SK-N-SH (cell line): ENCODE data around the gene NOX5. TPM values are rescaled to one million over a fixed set of nuclear protein-coding genes. Genes with fewer than 3 reads are reported as not detected.

Source experiments
- CTCF ChIA-PET: fragments of 300-600, 350-600 bp; formaldehyde crosslinking; extraction: SDS; loops from one replicate; lab custom pipeline; 2021; lab: Yijun Ruan, JAX
- POLR2A ChIA-PET: fragments of 350-600 bp; sonication (Branson Sonifier 250); formaldehyde crosslinking; extraction: SDS; loops from one replicate; lab custom pipeline; 2020; ENCODE audit warnings: antibody characterized with exemption, inconsistent platforms; lab: Yijun Ruan, JAX
- DNase-seq: peaks from one replicate; pipeline ENCODE4 v3.0.0; 2012
- H2AFZ ChIP-seq: fragments of 200-600 bp; sonication (generic); 2 replicates; pipeline ENCODE4 v1.8.1; 2016; ENCODE audit warnings: antibody characterized with exemption, mild to moderate bottlenecking, low read depth
- H3F3A ChIP-seq: fragments of 200-600 bp; sonication (generic); replicated peaks from 2 replicates; pipeline ENCODE3; 2016; ENCODE audit warnings: antibody characterized with exemption, mild to moderate bottlenecking; ENCODE audit not compliant: insufficient read depth
- H3K27ac ChIP-seq, 2 experiments: fragments of 200-500 bp in 1 of 2; fragments of 200-600 bp in 1 of 2; sonication (Bioruptor generic) in 1 of 2; sonication (generic), shearing (Covaris generic) in 1 of 2; 2 replicates each; pipeline versions ENCODE4 v1.5.1 to v1.6.1; 2014 to 2016; ENCODE audit warnings: low read depth in 2 of 2, inconsistent platforms in 1 of 2, low read length in 1 of 2, mild to moderate bottlenecking in 1 of 2, mixed read lengths in 1 of 2
- H3K27me3 ChIP-seq: fragments of 200-600 bp; sonication (generic), shearing (Covaris generic); 2 replicates; pipeline ENCODE4 v1.6.1; 2016; ENCODE audit warnings: mixed run types; ENCODE audit not compliant: insufficient read depth
- H3K36me3 ChIP-seq, 2 experiments: fragments of 200-500 bp in 1 of 2; fragments of 200-600 bp in 1 of 2; sonication (Bioruptor generic) in 1 of 2; sonication (generic) in 1 of 2; replicated peaks in 1 of 2; 2 replicates each; pipeline versions ENCODE3 to v1.5.1; 2014 to 2016; ENCODE audit warnings: low read length in 1 of 2, mild to moderate bottlenecking in 1 of 2; ENCODE audit not compliant: insufficient read depth in 2 of 2, control insufficient read depth in 1 of 2
- H3K4me1 ChIP-seq, 2 experiments: fragments of 200-500 bp in 1 of 2; fragments of 200-600 bp in 1 of 2; sonication (Bioruptor generic) in 1 of 2; sonication (generic), shearing (Covaris generic) in 1 of 2; 2 replicates each; pipeline versions ENCODE4 v1.5.1 to v1.6.1; 2014 to 2016; ENCODE audit warnings: low read depth in 1 of 2, low read length in 1 of 2, mixed run types in 1 of 2; ENCODE audit not compliant: insufficient read depth in 2 of 2, control insufficient read depth in 1 of 2
- H3K4me2 ChIP-seq: fragments of 200-600 bp; sonication (generic), shearing (Covaris generic); 2 replicates; pipeline ENCODE4 v1.6.1; 2017; ENCODE audit warnings: mixed run types
- H3K4me3 ChIP-seq, 2 experiments: fragments of 200-500 bp in 1 of 2; fragments of 200-600 bp in 1 of 2; sonication (Bioruptor generic) in 1 of 2; sonication (generic), shearing (Covaris generic) in 1 of 2; 2 replicates each; pipeline versions ENCODE4 v1.5.1 to v1.8.1; 2014 to 2016; ENCODE audit warnings: low read depth in 2 of 2, inconsistent platforms in 1 of 2, low read length in 1 of 2, mild to moderate bottlenecking in 1 of 2, mixed read lengths in 1 of 2, moderate library complexity in 1 of 2
- H3K79me2 ChIP-seq: fragments of 200-600 bp; sonication (generic); 2 replicates; pipeline ENCODE4 v1.8.1; 2017; ENCODE audit warnings: mild to moderate bottlenecking; ENCODE audit not compliant: insufficient read depth
- H3K9ac ChIP-seq: fragments of 200-600 bp; sonication (generic); 2 replicates; pipeline ENCODE4 v1.6.1; 2017; ENCODE audit warnings: mixed run types
- H3K9me2 ChIP-seq: fragments of 200-600 bp; sonication (generic); 2 replicates; pipeline ENCODE4 v1.6.1; 2017; ENCODE audit warnings: mixed run types
- H3K9me3 ChIP-seq: fragments of 200-600 bp; sonication (generic); 2 replicates; pipeline ENCODE4 v1.6.1; 2017; ENCODE audit warnings: mixed run types, mild to moderate bottlenecking, moderate library complexity
- H4K20me1 ChIP-seq: fragments of 200-600 bp; sonication (generic); 2 replicates; pipeline ENCODE4 v1.6.1; 2017; ENCODE audit warnings: mild to moderate bottlenecking, mixed run types; ENCODE audit not compliant: insufficient read depth
- CHD2 ChIP-seq: fragments of 150-350 bp; IDR thresholded peaks from 2 replicates; pipeline ENCODE4 v1.6.1; 2018; ENCODE audit warnings: low read length; ENCODE audit not compliant: partially characterized antibody
- ELF1 ChIP-seq: IDR thresholded peaks from 2 replicates; pipeline ENCODE4 v1.4.0; 2012
- EZH2phosphoT487 ChIP-seq: fragments of 200-600 bp; sonication (generic); IDR thresholded peaks from 2 replicates; pipeline ENCODE4 v1.6.1; 2017; ENCODE audit warnings: low read depth, mixed run types, mild to moderate bottlenecking, antibody characterized with exemption, moderate library complexity, borderline replicate concordance
- FOXM1 ChIP-seq: IDR thresholded peaks from 2 replicates; pipeline ENCODE4 v1.4.0; 2012; ENCODE audit warnings: low read depth, mild to moderate bottlenecking
- GATA2 ChIP-seq: sonication (generic); formaldehyde crosslinking; IDR thresholded peaks from 2 replicates; pipeline ENCODE4 v1.5.0; 2020; ENCODE audit warnings: mild to moderate bottlenecking, missing genetic modification reagents
- MEF2A ChIP-seq: IDR thresholded peaks from 2 replicates; pipeline ENCODE4 v1.4.0; 2012; ENCODE audit warnings: low read depth, borderline replicate concordance
- MXI1 ChIP-seq: IDR thresholded peaks from 2 replicates; pipeline ENCODE4 v1.6.1; 2012; ENCODE audit warnings: mild to moderate bottlenecking, low read depth, low read length, improper control_type of control experiment
- NFIC ChIP-seq: IDR thresholded peaks from 2 replicates; pipeline ENCODE4 v1.4.0; 2012; ENCODE audit warnings: borderline replicate concordance
- NRF1 ChIP-seq: IDR thresholded peaks from 2 replicates; pipeline ENCODE4 v1.6.1; 2012; ENCODE audit warnings: low read depth, mild to moderate bottlenecking, low read length
- RAD21 ChIP-seq: IDR thresholded peaks from 2 replicates; pipeline ENCODE4 v1.6.1; 2012; ENCODE audit warnings: mild to moderate bottlenecking, low read length
- RCOR1 ChIP-seq: fragments of 150-350 bp; IDR thresholded peaks from 2 replicates; pipeline ENCODE4 v1.6.1; 2017; ENCODE audit warnings: antibody characterized with exemption, low read length
- TAF1 ChIP-seq: IDR thresholded peaks from 2 replicates; pipeline ENCODE4 v1.6.1; 2012; ENCODE audit warnings: low read depth, mild to moderate bottlenecking, low read length, moderate library complexity, borderline replicate concordance
- TEAD4 ChIP-seq: IDR thresholded peaks from 2 replicates; pipeline ENCODE4 v1.4.0; 2012; ENCODE audit warnings: mild to moderate bottlenecking, borderline replicate concordance; ENCODE audit not compliant: insufficient read depth
- YY1 ChIP-seq: IDR thresholded peaks from 2 replicates; pipeline ENCODE4 v1.4.0; 2012; ENCODE audit warnings: low read depth, mild to moderate bottlenecking
- WGBS: methylation state at CpG from one replicate; pipeline ENCODE4 v1.1.6; 2017; ENCODE audit warnings: low lambda C conversion rate; 5-methylcytosine and 5-hydroxymethylcytosine counted together
- polyA plus RNA-seq, 3 experiments: library from polyadenylated mRNA; depleted of rRNA; stranded (reverse); fragments of >200 nt; gene quantifications; 2 replicates each; pipeline ENCODE4 v1.2.3, GENCODE V29; 2012
- TF ChIP-seq, protein P1 (sequence below): fragments of 150-350 bp; IDR thresholded peaks from 2 replicates; pipeline ENCODE4 v1.6.1; 2017; ENCODE audit warnings: antibody characterized with exemption, low read length, low read depth, borderline replicate concordance
- TF ChIP-seq, protein P2 (sequence below): IDR thresholded peaks from 2 replicates; pipeline ENCODE4 v1.4.0; 2012; ENCODE audit warnings: low read depth
- TF ChIP-seq, protein P3 (sequence below): IDR thresholded peaks from 2 replicates; pipeline ENCODE4; 2012
- TF ChIP-seq, protein P4 (sequence below): IDR thresholded peaks from 2 replicates; pipeline ENCODE4 v1.4.0; 2012; ENCODE audit warnings: low read depth, borderline replicate concordance

The NOX5 gene
- polyA plus RNA-seq, 1 of the 3 experiments (the other 2 are of a cell fraction): 0.05 TPM

DNA sequence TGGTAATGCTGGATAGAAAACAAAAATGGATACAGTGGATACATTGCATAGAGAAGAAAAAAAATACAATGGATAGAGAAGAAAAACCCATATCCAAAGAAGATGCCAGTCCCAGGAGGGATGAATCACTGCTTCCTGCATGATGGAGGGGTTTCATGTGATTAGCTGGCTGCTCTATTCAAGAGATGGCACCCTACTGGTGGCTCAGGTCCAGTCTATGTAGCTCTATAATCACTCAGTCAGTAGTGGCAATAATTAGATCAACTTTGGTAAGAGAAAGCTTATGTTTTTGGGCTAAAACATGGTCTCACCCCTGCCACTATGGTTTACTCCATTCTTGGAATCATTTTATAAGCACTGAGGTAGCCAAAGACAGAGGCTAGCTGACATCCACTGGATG, 33.7 kb upstream of the NOX5 start:
- Histone ChIP-seq H3K9me3 (no peaks in the 10 kb centered on the region), H3K9me2 (no peaks in the 10 kb centered on the region), H3K36me3 (no peaks in the 10 kb centered on the region), H2AFZ (no peak overlapping the region), H3F3A (no peaks in the 10 kb centered on the region), H3K9ac (no peak overlapping the region), H3K4me1 (no peaks in the 10 kb centered on the region; a peak in 1 of 4 replicates), H3K27ac (no peak overlapping the region), H4K20me1 (no peaks in the 10 kb centered on the region), H3K79me2 (no peaks in the 10 kb centered on the region), H3K4me3 (no peak overlapping the region), H3K27me3 (no peaks in the 10 kb centered on the region), H3K4me2 (no peak overlapping the region)
- TF ChIP-seq, protein P1, sequence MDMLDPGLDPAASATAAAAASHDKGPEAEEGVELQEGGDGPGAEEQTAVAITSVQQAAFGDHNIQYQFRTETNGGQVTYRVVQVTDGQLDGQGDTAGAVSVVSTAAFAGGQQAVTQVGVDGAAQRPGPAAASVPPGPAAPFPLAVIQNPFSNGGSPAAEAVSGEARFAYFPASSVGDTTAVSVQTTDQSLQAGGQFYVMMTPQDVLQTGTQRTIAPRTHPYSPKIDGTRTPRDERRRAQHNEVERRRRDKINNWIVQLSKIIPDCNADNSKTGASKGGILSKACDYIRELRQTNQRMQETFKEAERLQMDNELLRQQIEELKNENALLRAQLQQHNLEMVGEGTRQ: no peak
- TF ChIP-seq RCOR1: no peak
- no peak for TF ChIP-seq CHD2
- TF ChIP-seq RAD21: no peak
- TF ChIP-seq EZH2phosphoT487: no peak
- TF ChIP-seq, protein P2, sequence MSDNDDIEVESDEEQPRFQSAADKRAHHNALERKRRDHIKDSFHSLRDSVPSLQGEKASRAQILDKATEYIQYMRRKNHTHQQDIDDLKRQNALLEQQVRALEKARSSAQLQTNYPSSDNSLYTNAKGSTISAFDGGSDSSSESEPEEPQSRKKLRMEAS: no peak
- no peak for TF ChIP-seq TAF1
- no peak for TF ChIP-seq FOXM1
- no peak for TF ChIP-seq MXI1
- no peak for TF ChIP-seq NFIC
- TF ChIP-seq, protein P3, sequence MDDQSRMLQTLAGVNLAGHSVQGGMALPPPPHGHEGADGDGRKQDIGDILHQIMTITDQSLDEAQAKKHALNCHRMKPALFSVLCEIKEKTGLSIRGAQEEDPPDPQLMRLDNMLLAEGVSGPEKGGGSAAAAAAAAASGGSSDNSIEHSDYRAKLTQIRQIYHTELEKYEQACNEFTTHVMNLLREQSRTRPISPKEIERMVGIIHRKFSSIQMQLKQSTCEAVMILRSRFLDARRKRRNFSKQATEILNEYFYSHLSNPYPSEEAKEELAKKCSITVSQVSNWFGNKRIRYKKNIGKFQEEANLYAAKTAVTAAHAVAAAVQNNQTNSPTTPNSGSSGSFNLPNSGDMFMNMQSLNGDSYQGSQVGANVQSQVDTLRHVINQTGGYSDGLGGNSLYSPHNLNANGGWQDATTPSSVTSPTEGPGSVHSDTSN: no peak
- TF ChIP-seq YY1: no peak
- TF ChIP-seq ELF1: no peak
- TF ChIP-seq, protein P4, sequence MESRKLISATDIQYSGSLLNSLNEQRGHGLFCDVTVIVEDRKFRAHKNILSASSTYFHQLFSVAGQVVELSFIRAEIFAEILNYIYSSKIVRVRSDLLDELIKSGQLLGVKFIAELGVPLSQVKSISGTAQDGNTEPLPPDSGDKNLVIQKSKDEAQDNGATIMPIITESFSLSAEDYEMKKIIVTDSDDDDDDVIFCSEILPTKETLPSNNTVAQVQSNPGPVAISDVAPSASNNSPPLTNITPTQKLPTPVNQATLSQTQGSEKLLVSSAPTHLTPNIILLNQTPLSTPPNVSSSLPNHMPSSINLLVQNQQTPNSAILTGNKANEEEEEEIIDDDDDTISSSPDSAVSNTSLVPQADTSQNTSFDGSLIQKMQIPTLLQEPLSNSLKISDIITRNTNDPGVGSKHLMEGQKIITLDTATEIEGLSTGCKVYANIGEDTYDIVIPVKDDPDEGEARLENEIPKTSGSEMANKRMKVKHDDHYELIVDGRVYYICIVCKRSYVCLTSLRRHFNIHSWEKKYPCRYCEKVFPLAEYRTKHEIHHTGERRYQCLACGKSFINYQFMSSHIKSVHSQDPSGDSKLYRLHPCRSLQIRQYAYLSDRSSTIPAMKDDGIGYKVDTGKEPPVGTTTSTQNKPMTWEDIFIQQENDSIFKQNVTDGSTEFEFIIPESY: no peak
- no peak for DNase-seq
- POLR2A ChIA-PET: no interaction called here
- CTCF ChIA-PET: interaction anchor here (1.7 kb wide), 1 partner anchor 431 kb away, joined by 4 read pairs; no protein-coding TSS in a partner anchor

DNA sequence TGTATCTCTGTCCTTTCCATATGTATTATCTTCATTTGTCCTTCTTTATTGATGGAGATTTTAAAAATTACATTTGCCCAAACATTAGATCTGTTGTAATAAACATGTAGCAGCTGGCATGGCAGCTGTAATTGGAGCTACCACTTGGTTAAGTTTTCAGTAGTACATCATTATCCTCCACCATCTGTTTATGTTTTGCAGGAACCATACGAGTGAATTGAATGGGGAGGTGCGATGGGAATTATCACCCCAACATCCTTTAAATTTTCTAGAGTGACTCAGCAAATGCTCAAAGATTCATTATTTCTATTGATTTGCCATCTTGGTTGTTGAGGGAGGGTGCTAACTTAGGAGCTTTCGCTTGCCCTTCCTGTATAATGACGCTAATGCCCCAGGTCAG, 32.6 kb upstream of the NOX5 start:
- CTCF ChIA-PET: interaction anchor here (1.0 to 1.7 kb wide), 3 partner anchors 10 to 432 kb away, joined by 3 to 4 read pairs (median 3); no protein-coding TSS in a partner anchor
- no peaks in the 10 kb centered on the region for H3K79me2 ChIP-seq
- H3F3A ChIP-seq: no peaks in the 10 kb centered on the region
- no peaks in the 10 kb centered on the region for H4K20me1 ChIP-seq
- H3K4me2 ChIP-seq: no peak overlapping the region
- no peak overlapping the region for H3K27ac ChIP-seq
- no peak overlapping the region for H3K9ac ChIP-seq
- H3K9me2 ChIP-seq: no peaks in the 10 kb centered on the region
- H2AFZ ChIP-seq: no peak overlapping the region
- peaks cover 0 to 3% of the 10 kb centered on the region in 2 experiments; a peak in 1 of 4 replicates for H3K4me1 ChIP-seq
- DNase-seq: no peak
- H3K4me3 ChIP-seq: no peak overlapping the region
- TF ChIP-seq MEF2A (no peak), GATA2 (0 out of 2 replicates have a peak, but pooled peaks have one; percentile 10), NRF1 (no peak), TEAD4 (no peak), EZH2phosphoT487 (no peak)
- no peaks in the 10 kb centered on the region for H3K9me3 ChIP-seq
- H3K27me3 ChIP-seq: peaks cover 1% of the 10 kb centered on the region; the same call in 1 of the 2 replicates
- 58% methylated on average over 4 of the region's 4 CpGs for WGBS
- POLR2A ChIA-PET: no interaction called here
- no peaks in the 10 kb centered on the region for H3K36me3 ChIP-seq
